Fibroblast of mammary gland (primary cell): ENCODE data around the gene UNC45A.

Source experiments
- DNase-seq: peaks from one replicate; pipeline ENCODE4 v3.0.0-alpha.2; 2010; ENCODE audit warnings: low read depth
- H3K4me3 ChIP-seq: 2 replicates; pipeline ENCODE4 v1.5.1; 2011; ENCODE audit warnings: low read depth, mild to moderate bottlenecking, low read length, moderate library complexity; ENCODE audit not compliant: control insufficient read depth
- CTCF ChIP-seq: conservative IDR thresholded peaks from 2 replicates; pipeline ENCODE4 v1.5.1; 2011; ENCODE audit warnings: low read depth, low read length, inconsistent platforms; ENCODE audit not compliant: control insufficient read depth, insufficient read depth

UNC45A gene

DNA sequence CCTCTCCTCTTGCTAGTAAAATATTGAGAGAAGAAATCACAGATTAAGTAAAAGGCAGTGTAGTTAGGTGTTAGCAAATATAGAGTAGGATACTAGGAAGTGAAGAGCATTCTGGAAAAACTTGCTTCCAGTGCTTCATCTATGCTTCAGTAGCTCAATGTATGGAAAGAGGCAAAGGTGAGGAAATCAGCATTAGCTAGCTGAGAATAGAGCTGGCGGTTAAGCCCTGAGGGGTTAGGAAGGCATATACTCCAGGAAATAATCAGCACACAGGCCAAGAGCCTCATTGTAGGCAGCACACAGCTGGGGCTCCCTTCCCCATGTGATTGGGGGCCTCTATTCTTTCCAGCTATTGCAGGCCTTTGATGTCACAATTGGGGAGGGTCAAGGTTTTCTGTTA is 33.3 kb downstream of the UNC45A start:
- H3K4me3 ChIP-seq: no peak overlapping the region
- TF ChIP-seq CTCF: no peak
- no peak for DNase-seq

DNA sequence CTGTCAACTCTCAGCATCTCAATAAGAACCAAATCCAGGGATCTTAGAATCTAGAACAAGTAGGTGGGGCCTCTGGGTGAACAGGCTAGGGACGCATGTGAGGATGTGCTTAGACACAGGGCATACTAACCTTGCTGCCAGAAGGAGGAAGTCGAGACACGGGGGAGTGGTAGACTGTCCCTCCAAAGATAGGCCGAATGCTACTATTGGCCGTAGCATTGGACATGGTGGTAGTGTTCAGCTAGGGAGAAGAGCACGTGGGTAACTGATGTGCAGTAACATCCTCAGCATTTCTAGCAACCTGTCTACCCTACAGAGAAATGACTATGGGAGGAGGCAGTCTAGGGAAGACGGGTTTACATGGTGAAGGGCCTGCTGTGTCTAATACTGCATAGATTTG is 35.2 kb downstream of the UNC45A start:
- DNase-seq: no peak
- no peak for TF ChIP-seq CTCF
- H3K4me3 ChIP-seq: no peak overlapping the region

DNA sequence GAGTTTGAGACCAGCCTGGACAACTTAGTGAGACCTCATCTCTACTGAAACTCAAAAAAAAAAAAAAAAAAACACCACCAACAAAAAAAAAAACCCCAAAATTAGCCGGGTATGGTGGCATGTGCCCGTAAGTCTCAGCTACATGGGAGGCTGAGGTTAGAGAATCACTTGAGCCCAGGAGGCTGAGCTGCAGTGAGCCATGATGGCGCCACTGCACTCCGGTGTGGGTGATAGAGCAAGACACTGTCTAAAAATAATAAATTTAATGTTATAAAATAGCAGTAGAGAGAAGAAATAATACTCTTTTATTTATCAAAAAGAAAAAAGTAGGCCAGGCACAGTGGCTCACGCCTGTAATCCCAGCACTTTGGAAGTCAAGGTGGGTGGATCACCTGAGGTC is 37.0 kb downstream of the UNC45A start:
- TF ChIP-seq CTCF: no peak
- no peak for DNase-seq

DNA sequence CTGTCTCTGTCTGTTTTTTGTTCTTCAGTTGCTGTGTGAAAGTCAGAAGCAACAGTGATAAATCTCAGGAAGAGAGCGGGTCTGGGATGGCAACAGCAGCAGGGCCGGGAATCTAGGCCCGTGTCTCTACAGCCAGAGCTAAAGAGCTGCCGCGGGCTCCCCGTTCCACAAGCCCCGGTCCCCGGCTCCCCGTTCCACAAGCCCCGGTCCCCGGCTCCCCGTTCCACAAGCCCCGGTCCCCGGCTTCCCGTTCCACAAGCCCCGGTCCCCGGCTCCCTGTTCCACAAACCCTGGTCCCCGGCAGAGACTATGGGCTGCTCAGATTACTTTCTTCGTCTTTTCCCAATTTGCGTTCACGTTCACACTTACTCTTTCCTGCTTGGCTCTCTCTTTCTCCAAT is 39.1 kb downstream of the UNC45A start:
- H3K4me3 ChIP-seq: no peak overlapping the region
- no peak for TF ChIP-seq CTCF
- DNase-seq: no peak

More for the DNA sequence above, 37.0 kb downstream of the UNC45A start:
- H3K4me3 ChIP-seq: no peak overlapping the region

DNA sequence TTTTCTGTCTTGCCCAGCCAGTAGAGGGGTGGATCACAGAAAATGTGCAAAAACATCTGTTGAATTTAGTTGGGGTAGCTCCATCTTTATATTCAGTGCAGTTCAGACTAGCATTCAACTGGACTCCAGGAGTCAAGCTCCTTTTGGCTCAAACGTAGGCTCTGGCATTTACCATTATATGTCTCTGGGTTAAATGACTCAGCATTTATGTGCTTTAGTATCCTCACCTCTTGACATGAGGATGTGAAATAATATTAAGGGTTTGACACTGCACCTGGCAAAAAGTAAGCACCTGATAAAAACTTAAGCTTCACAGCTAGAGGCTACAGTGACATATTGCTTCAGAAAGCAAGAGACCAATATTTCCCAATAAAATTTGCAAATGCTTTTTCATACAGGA is 44.5 kb downstream of the UNC45A start:
- no peak overlapping the region for H3K4me3 ChIP-seq
- TF ChIP-seq CTCF: no peak
- no peak for DNase-seq

DNA sequence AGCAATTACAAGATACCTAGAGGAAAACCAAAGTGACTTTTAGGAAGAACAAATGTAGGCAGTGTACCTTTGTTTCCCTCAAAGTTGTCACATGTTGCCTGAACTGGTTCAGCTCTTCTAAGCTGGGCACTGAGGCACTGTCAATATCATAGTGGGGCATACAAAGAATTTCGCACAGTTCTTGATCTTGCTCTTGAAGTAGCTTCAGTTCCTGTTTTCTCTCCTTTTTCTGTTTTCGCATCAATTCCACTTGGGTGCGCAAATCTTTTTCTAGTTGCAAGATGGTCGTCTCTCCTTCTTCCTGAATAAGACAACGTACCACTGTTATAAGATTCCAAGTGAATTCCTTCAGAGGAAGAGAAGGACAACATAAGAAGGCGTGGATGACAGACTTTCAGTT is 46.6 kb downstream of the UNC45A start:
- H3K4me3 ChIP-seq: no peak overlapping the region
- TF ChIP-seq CTCF: no peak
- no peak for DNase-seq

- no peak overlapping the region for H3K4me3 ChIP-seq
- TF ChIP-seq CTCF: no peak
- peak; percentile 66 for DNase-seq
Measured at GRCh38 chr15:90982135-90982534, 47.0 kb downstream of the UNC45A start.
